GM12878 (cell line): ENCODE measurements around the gene ZFP90. TPM values are rescaled to one million over a fixed set of nuclear protein-coding genes. Genes with fewer than 3 reads are reported as not detected.

Experiments used
- ATAC-seq: fragments of 200-7000 bp; cut with Tn5 transposase; 3 replicates; pipeline ENCODE4 v1.9.1; 2020; ENCODE audit warnings: mild to moderate bottlenecking, moderate library complexity
- BruUV-seq: library from RNA; stranded (reverse); fragments of 400-500 nt; replicated peaks from 2 replicates; lab custom pipeline; 2021; lab: Mats Ljungman, UMichigan
- CTCF ChIA-PET: fragments of 300-600 bp; sonication (Branson Sonifier 250); formaldehyde crosslinking; extraction: SDS; loops from one replicate; lab custom pipeline; 2021; ENCODE audit warnings: inconsistent platforms; lab: Yijun Ruan, JAX
- POLR2A ChIA-PET: fragments of 350-600 bp; formaldehyde crosslinking; extraction: SDS; loops from one replicate; lab custom pipeline; 2021; ENCODE audit warnings: inconsistent platforms; lab: Charles Lee
- RAD21 ChIA-PET: fragments of 300-600 bp; sonication (Branson Sonifier 250); formaldehyde crosslinking; loops from one replicate; lab custom pipeline; 2023; ENCODE audit warnings: antibody characterized with exemption; ENCODE audit not compliant: unreplicated experiment; lab: Charles Lee
- SMC1A ChIA-PET: fragments of 300-600 bp; sonication (Branson Sonifier 250); formaldehyde crosslinking; loops from one replicate; lab custom pipeline; 2023; ENCODE audit not compliant: unreplicated experiment, uncharacterized antibody; lab: Charles Lee
- DNase-seq: peaks from one replicate; pipeline ENCODE4 v3.0.0-alpha.2; 2011; ENCODE audit warnings: low read depth, low spot score
- FAIRE-seq: peaks from 3 replicates; lab custom pipeline; 2011; peaks lifted over from hg19 to GRCh38; lab: Jason Lieb, UNC
- H2AFZ ChIP-seq: 2 replicates; pipeline ENCODE4 v1.6.0; 2011; ENCODE audit warnings: low read depth, low read length, control low read depth; ENCODE audit not compliant: control insufficient read depth
- H3K27ac ChIP-seq: 2 replicates; pipeline ENCODE4 v1.5.1; 2011; ENCODE audit warnings: control low read depth; ENCODE audit not compliant: control insufficient read depth, insufficient read depth
- H3K27me3 ChIP-seq, 2 experiments: replicated peaks in 1 of 2; 2 replicates each; pipeline versions ENCODE4 v1.6.0 to v1.6.1; 2011; ENCODE audit warnings: low read length in 1 of 2; ENCODE audit not compliant: control insufficient read depth in 2 of 2, insufficient read depth in 2 of 2
- H3K36me3 ChIP-seq, 2 experiments: 2 replicates each; pipeline ENCODE4 v1.5.1; 2011; ENCODE audit warnings: low read length in 1 of 2; ENCODE audit not compliant: control insufficient read depth in 2 of 2, insufficient read depth in 2 of 2
- H3K4me1 ChIP-seq: 2 replicates; pipeline ENCODE4 v1.6.1; 2011; ENCODE audit warnings: mild to moderate bottlenecking, low read length, moderate library complexity, mixed read lengths; ENCODE audit not compliant: control insufficient read depth, insufficient read depth
- H3K4me2 ChIP-seq: 2 replicates; pipeline ENCODE4 v1.6.0; 2011; ENCODE audit warnings: control low read depth; ENCODE audit not compliant: control insufficient read depth, insufficient read depth
- H3K4me3 ChIP-seq: fragments of 200-600 bp; sonication (generic); 2 replicates; pipeline ENCODE4 v1.5.1; 2016
- H3K79me2 ChIP-seq: 2 replicates; pipeline ENCODE4 v1.6.0; 2011; ENCODE audit warnings: low read length; ENCODE audit not compliant: control insufficient read depth, insufficient read depth
- H3K9ac ChIP-seq: 2 replicates; pipeline ENCODE4 v1.8.0; 2011; ENCODE audit warnings: low read length, control low read depth, mixed read lengths; ENCODE audit not compliant: control insufficient read depth, insufficient read depth
- H3K9me3 ChIP-seq: replicated peaks from 3 replicates; pipeline ENCODE4 v1.5.1; 2011; ENCODE audit warnings: mild to moderate bottlenecking, low read length; ENCODE audit not compliant: control insufficient read depth, insufficient read depth
- H4K20me1 ChIP-seq: 2 replicates; pipeline ENCODE4 v1.6.0; 2011; ENCODE audit not compliant: control insufficient read depth, insufficient read depth
- GATAD2B ChIP-seq: fragments of 450-650 bp; conservative IDR thresholded peaks from 2 replicates; pipeline ENCODE4 v1.6.1; 2017; ENCODE audit warnings: low read depth, mild to moderate bottlenecking, moderate library complexity
- NFIC ChIP-seq: IDR thresholded peaks from 2 replicates; pipeline ENCODE4 v1.6.1; 2012; ENCODE audit warnings: low read depth, mild to moderate bottlenecking, inconsistent platforms, low read length, moderate library complexity
- YY1 ChIP-seq: IDR thresholded peaks from 2 replicates; pipeline ENCODE4 v1.6.1; 2011; ENCODE audit warnings: low read depth, mild to moderate bottlenecking, low read length
- WGBS: methylation state at CpG from one replicate; pipeline ENCODE4 v1.1.6; 2016; ENCODE audit warnings: low lambda C conversion rate; ENCODE audit not compliant: insufficient replicate concordance, insufficient coverage; ENCODE audit errors: missing lambda C conversion rate; 5-methylcytosine and 5-hydroxymethylcytosine counted together
- in situ Hi-C: fragments of 300-500 bp; cut with MboI; formaldehyde crosslinking; loops from 9 replicates; pipeline ENCODE4 v1.14.3; 2018; ENCODE audit warnings: mixed read lengths
- intact Hi-C: fragments of 100-400 bp; cut with micrococcal nuclease; formaldehyde crosslinking; loops from one replicate; pipeline ENCODE4 v1.14.2; 2022; ENCODE audit not compliant: unreplicated experiment
- polyA plus RNA-seq, 11 experiments: library from polyadenylated mRNA; depleted of rRNA in 4 of 11; unstranded in 6 of 11; stranded (reverse) in 5 of 11; fragments of >200 nt; fragmentation: Nextera tagmentation in 4 of 11; fragmentation: Illumina TruSeq in 1 of 11; extraction: Ambion mirVana in 4 of 11; extraction: Trizol in 1 of 11; gene quantifications; 1 replicate in 1 of 11; 2 replicates in 10 of 11; pipeline versions ENCODE4 v1.2.1 to v1.2.3, GENCODE V29; 2011 to 2016; ENCODE audit warnings: inconsistent platforms in 2 of 11, missing spikeins in 2 of 11, low read depth in 1 of 11
- total RNA-seq, 4 experiments: library from RNA; depleted of rRNA in 3 of 4; stranded (reverse); fragments of >200 nt in 3 of 4; fragmentation: Illumina TruSeq in 1 of 4; extraction: Trizol in 1 of 4; gene quantifications; 2 replicates each; pipeline versions ENCODE4 v1.2.1 to v1.2.3, GENCODE V29; 2013 to 2021
- TF ChIP-seq, protein P1 (sequence below): IDR thresholded peaks from 2 replicates; pipeline ENCODE4 v1.6.1; 2012; ENCODE audit warnings: low read length, inconsistent platforms

The ZFP90 gene
- total and polyA plus RNA-seq, 10 of the 15 experiments (the other 5 are each of a cell fraction or from before 2014, with no cell fraction given) = 3.3 to 20.0 (median 15.4) TPM

DNA sequence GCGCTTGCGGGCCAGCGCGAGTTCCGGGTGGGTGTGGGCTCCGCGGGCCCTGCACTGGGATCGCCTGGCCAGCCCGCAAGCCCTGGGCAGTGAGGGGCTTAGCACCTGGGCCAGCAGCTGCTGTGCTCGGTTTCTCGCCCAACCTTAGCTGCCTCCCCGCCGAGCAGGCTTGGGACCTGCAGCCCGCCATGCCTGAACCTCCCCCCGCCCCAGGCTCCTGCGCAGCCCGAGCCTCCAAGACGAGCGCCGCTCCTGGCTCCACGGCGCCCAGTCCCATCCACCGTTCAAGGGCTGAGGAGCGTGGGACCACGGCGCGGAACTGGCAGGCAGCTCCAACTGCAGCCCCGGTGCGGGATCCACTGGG is 12.3 kb upstream of the ZFP90 start:
- no TSS peak for BruUV-seq
- ATAC-seq (no peak), FAIRE-seq (no peak), DNase-seq (no peak)
- no peaks in the 10 kb centered on the region for H3K27me3 ChIP-seq
- intact Hi-C loops (loop anchor here (5.0 kb wide), 3 partner anchors 231 to 761 kb away; no protein-coding TSS in a partner anchor), in situ Hi-C loops (loop anchor here (10.0 to 25.0 kb wide), 2 partner anchors 286 to 758 kb away; no protein-coding TSS in a partner anchor)
- peaks cover 7% of the 10 kb centered on the region for H3K4me1 ChIP-seq
- ChIA-PET SMC1A (interaction anchor here (0.8 to 1.7 kb wide), 4 partner anchors 13 to 375 kb away, joined by 3 to 5 read pairs (median 4); no protein-coding TSS in a partner anchor), RAD21 (interaction anchor here (0.9 to 2.0 kb wide), 4 partner anchors 64 to 759 kb away, joined by 3 to 9 read pairs (median 6); no protein-coding TSS in a partner anchor), POLR2A (no interaction called here), CTCF (interaction anchor here (0.9 to 4.7 kb wide), 11 partner anchors 9 to 759 kb away, joined by 3 to 41 read pairs (median 4); partner anchors contain the start of gene ZFP90)
- H4K20me1 ChIP-seq = no peaks in the 10 kb centered on the region
- no peak overlapping the region for H3K4me3 ChIP-seq
- no peaks in the 10 kb centered on the region for H3K36me3 ChIP-seq
- WGBS = 84% methylated on average over 25 of the region's 29 CpGs
- no peaks in the 10 kb centered on the region for H3K79me2 ChIP-seq
- no peak for TF ChIP-seq YY1
- TF ChIP-seq NFIC = no peak
- TF ChIP-seq, protein P1, sequence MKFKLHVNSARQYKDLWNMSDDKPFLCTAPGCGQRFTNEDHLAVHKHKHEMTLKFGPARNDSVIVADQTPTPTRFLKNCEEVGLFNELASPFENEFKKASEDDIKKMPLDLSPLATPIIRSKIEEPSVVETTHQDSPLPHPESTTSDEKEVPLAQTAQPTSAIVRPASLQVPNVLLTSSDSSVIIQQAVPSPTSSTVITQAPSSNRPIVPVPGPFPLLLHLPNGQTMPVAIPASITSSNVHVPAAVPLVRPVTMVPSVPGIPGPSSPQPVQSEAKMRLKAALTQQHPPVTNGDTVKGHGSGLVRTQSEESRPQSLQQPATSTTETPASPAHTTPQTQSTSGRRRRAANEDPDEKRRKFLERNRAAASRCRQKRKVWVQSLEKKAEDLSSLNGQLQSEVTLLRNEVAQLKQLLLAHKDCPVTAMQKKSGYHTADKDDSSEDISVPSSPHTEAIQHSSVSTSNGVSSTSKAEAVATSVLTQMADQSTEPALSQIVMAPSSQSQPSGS = no peak
- TF ChIP-seq GATAD2B = no peak
- H3K9me3 ChIP-seq = no peaks in the 10 kb centered on the region; the same call in 1 of the 3 replicates
- no peak overlapping the region for H3K9ac ChIP-seq
- no peak overlapping the region for H2AFZ ChIP-seq
- no peak overlapping the region for H3K4me2 ChIP-seq
- no peak overlapping the region for H3K27ac ChIP-seq
